Measurements from ENCODE around the gene SYNPO. TPM values are rescaled to one million over a fixed set of nuclear protein-coding genes. Genes with fewer than 3 reads are reported as not detected.

The SYNPO gene
- total RNA-seq, result 7.8 TPM

GRCh38 chr5:150640311-150641005 is at the start of gene SYNPO:
TSS of gene SYNPO (plus strand) at chr5:150640660. CDS start at chr5:150648276, 7,616 bp downstream.
- ATAC-seq, result peak; percentile 41

GRCh38 chr5:150590979-150591695 is 49.3 kb upstream of the SYNPO start:
- ATAC-seq, result no peak

GRCh38 chr5:150593593-150593992 is 46.9 kb upstream of the SYNPO start:
- no peak for ATAC-seq

- no peak for ATAC-seq
These were observed 46.5 kb upstream of the SYNPO start for GRCh38 chr5:150593996-150594395.

- no peak for ATAC-seq
These were observed 44.9 kb upstream of the SYNPO start for GRCh38 chr5:150595466-150596031.

GRCh38 chr5:150596313-150596712 is 44.1 kb upstream of the SYNPO start:
- ATAC-seq, result no peak

- no peak for ATAC-seq
These were observed 43.6 kb upstream of the SYNPO start for GRCh38 chr5:150596826-150597225.

- no peak for ATAC-seq
These were observed 42.5 kb upstream of the SYNPO start for GRCh38 chr5:150598006-150598405.

- peak; percentile 69 for ATAC-seq
These were observed 41.6 kb upstream of the SYNPO start for GRCh38 chr5:150598821-150599273.

GRCh38 chr5:150599281-150599680 is 41.2 kb upstream of the SYNPO start:
- no peak for ATAC-seq

GRCh38 chr5:150599917-150600511 is 40.4 kb upstream of the SYNPO start:
- peak; percentile 64 for ATAC-seq

- ATAC-seq, result peak; percentile 18
These were observed 39.6 kb upstream of the SYNPO start for GRCh38 chr5:150600616-150601490.

GRCh38 chr5:150601491-150602345 is 38.7 kb upstream of the SYNPO start:
- ATAC-seq, result no peak

- no peak for ATAC-seq
These were observed 37.4 kb upstream of the SYNPO start for GRCh38 chr5:150603052-150603451.

- no peak for ATAC-seq
These were observed 37.0 kb upstream of the SYNPO start for GRCh38 chr5:150603491-150603890.

GRCh38 chr5:150604010-150604409 is 36.5 kb upstream of the SYNPO start:
- no peak for ATAC-seq

- no peak for ATAC-seq
These were observed 35.5 kb upstream of the SYNPO start for GRCh38 chr5:150604894-150605440.

- no peak for ATAC-seq
These were observed 34.9 kb upstream of the SYNPO start for GRCh38 chr5:150605546-150605945.

- ATAC-seq, result no peak
These were observed 34.0 kb upstream of the SYNPO start for GRCh38 chr5:150606476-150606875.

- no peak for ATAC-seq
These were observed 33.4 kb upstream of the SYNPO start for GRCh38 chr5:150607105-150607504.

GRCh38 chr5:150607991-150608390 is 32.5 kb upstream of the SYNPO start:
- no peak for ATAC-seq

Measured in esophagus mucosa (tissue), 1 donor.